NCI-H146 treated with DMSO at 0.1 percent for 48 hours (cell line): ENCODE measurements around the gene BNIP3.

Experiments
- DNase-seq: peaks from one replicate; lab custom pipeline; 2025; ENCODE audit not compliant: unreplicated experiment; lab: John Stamatoyannopoulos, UW

BNIP3 gene

GRCh38 chr10:131978851-131979250, 2.9 kb downstream of the BNIP3 start:
- DNase-seq: no peak

GRCh38 chr10:131978366-131978765, 3.4 kb downstream of the BNIP3 start:
- DNase-seq: no peak

DNA sequence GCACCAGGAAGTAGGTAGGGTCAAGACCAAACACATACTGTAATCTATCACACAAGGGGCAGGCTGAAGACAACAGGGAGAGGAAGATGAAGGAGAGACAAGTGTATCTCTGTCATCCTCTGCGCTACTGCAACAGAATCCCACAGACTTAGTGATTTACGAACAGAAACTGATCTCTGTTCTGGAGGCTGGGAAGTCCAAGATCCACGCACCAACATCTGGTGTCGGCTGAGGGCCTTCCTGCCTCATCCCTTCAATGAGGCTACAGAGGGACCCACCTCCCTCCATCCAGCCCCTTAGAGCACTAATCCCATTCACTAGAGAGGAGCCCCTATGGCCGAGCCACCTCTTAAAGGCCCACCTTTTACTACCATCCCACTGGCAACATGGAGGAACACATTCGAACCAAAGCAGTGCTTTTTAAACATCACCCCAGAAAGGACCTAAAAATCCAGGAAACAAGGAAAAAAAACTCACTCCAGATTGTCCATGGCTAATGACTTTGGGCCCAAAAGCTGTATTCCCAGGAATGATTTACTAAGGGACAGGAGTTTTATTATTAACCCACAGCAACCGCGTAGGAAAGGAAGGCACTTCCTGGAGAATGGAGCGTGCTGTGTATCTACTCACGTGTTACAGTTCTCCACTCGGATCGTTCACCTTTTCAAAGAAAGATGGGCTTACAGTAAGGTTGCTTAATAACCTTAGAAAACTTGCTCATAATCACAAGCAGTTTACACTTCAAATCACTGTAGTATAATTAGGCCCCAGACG, 4.2 kb downstream of the BNIP3 start:
- no peak for DNase-seq

GRCh38 chr10:131975796-131976195, 5.9 kb downstream of the BNIP3 start:
- no peak for DNase-seq

- DNase-seq: no peak
Measured at GRCh38 chr10:131975003-131975402, 6.7 kb downstream of the BNIP3 start.

- DNase-seq: no peak
Measured at GRCh38 chr10:131974034-131974817, 7.5 kb downstream of the BNIP3 start.

DNA sequence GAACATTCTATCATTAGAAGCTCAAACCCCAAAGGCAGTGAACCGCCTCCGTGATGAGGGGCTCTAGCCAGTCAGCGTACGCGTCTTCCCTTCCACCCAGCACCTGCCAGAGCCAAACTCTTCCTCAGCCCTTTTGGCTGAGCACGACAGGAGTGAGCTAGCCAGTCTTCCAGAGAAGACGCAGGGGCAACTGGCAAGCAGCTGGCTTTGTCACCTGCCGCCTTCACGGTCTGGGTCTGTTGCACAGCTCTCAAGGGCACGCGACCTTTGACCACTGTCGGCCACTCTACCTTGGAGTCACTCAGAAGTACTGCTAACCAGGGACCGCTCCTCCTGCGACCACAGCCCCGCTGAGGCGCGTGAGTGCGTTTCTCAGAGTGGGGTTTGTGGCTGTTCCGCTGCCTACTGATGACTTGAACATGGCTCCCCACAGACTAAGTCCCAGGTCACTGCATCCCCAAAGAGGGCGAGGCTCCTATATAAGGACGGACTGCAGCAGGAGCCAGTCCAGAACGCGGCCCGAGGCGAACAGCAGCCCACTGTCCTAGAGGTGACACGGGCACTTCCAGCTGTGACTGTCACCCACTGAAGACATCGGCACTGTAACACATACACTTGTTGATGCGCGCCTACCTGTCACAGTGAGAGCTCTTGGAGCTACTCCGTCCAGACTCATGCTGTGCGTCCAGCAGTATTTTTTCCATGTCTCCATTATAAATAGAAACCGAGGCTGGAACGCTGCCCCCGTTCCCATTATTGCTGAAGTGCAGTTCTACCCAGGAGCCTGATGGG, 8.4 kb downstream of the BNIP3 start:
- DNase-seq: no peak

DNA sequence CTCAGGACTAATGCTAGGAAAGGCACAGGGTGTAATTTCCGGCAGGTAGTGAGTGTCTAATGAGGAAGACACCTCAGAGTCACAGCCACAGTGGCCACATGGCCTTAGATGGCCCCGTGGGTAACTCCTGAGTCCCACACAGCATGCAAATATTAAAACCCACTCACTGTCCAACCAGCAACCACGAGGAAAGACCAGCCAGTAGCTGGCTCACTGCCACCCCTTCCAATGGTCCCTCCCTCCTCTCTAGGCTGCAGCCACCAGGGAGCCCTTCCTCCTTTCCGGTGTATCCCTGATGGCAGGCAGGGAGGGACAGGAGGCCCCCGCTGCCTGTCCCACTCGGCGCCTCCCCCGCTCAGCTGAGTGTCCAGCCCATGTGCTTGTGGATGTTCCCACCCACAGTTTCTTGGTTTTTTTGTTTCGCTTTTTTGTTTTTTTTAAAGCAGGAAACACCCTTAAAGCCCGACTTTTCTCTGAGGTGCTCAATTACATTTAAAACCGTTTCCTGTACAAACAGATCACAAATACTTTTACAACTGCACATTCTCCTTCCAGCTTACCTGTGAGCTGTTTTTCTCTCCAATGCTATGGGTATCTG, 9.2 kb downstream of the BNIP3 start:
- DNase-seq: no peak

- no peak for DNase-seq
Measured at GRCh38 chr10:131971591-131971990, 10.1 kb downstream of the BNIP3 start.

DNA sequence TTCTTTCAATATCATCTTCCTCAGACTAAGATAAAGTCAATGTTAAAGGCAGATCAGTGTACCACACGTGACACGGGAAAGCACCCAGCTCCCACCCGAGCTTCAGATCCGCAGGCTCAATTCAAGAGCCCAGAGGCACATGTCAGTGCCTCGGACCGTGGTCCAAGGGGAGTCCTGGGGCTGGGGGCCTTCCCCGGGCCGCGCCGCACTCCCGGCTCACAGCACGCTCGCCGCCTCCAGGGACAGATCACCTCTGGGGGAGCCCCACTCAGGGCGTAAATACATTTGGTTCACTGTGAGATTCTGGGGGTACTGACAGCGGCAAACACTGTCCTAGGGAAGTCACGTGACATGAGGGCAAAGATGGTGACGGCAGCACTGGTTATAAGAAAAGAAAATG, 10.8 kb downstream of the BNIP3 start:
- DNase-seq: no peak

DNA sequence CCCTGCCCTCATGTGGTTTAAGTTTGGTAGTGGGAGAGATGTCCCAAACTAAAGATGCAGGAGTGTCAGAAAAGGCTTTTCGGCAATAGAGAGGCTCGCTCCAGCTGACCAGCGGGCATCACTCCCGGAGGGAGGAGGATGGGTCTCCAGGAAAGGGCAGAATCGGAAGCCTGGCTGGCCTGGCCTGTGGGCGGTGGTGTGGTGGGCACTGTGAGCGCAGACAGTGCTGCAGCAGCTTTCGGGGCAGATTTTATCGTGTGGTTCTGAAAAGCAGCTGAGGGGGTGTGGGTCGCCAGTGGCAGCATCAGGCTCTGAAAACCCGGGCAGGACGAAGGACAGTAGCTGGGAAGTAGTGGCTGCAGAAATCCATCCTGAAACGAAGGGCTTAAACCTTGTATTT, 12.8 kb downstream of the BNIP3 start:
- no peak for DNase-seq

DNA sequence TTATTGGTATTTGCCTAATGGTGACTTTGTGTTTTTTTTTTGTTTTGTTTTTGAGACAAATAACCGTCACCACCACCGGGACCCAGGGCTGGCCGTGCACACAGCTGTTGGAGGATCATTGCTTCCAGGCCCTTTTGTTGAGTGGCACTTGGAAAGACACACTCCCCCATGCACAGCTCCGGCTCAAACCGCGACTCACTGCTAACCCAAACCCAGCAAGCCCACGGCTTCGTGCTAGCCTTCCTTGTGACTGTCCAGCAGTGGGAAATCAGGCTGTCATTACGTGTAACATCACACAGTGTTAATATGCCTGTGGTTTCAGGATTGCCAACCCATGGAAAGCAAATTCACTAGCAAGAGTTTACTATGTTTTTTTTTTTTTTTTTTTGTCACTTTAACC, 17.4 kb downstream of the BNIP3 start:
- no peak for DNase-seq

- no peak for DNase-seq
Measured at GRCh38 chr10:131963811-131964210, 17.9 kb downstream of the BNIP3 start.

GRCh38 chr10:131963350-131963749, 18.4 kb downstream of the BNIP3 start:
- DNase-seq: no peak

DNA sequence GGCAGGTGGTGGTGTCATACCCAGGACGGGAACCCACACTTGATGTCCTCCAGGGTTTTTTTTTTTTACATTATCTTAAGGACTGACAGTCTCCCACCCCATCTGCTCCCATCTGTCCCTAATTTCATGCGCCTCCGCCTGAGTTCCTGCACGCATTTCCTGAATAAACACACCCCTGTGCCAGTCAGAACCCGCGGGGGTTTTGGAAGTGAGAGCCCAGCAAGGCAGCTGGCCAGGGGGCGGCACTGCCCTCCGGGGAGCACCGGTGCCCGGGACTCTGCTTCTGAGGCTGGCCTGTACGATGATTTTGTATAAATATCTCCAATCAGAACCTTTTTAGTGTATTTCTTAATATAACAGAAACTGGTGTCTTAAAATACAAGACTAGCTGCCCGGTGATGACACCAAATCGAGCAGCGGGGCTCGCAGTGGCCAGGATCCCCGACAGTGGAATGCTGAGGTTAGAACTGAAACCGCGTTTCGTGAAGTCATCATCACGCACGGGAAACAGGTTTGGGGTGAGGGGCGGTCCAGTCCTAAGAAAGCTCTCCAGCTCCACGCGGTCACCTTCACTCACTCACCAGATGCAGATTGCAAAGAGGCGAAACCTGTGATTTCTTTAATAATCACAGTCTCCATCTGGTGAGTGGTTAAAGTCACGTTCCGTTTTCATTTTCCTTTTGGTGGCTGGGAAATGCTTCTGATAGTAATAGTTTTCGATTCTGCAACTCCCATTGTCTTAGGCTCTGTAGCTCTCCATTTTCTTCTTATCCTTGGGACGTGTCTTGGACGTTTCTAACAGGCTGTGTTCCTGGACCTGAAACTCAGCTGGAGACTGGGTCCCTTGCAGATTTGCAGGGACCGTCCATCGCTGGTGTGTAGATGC, 19.7 kb downstream of the BNIP3 start:
- DNase-seq: no peak

DNA sequence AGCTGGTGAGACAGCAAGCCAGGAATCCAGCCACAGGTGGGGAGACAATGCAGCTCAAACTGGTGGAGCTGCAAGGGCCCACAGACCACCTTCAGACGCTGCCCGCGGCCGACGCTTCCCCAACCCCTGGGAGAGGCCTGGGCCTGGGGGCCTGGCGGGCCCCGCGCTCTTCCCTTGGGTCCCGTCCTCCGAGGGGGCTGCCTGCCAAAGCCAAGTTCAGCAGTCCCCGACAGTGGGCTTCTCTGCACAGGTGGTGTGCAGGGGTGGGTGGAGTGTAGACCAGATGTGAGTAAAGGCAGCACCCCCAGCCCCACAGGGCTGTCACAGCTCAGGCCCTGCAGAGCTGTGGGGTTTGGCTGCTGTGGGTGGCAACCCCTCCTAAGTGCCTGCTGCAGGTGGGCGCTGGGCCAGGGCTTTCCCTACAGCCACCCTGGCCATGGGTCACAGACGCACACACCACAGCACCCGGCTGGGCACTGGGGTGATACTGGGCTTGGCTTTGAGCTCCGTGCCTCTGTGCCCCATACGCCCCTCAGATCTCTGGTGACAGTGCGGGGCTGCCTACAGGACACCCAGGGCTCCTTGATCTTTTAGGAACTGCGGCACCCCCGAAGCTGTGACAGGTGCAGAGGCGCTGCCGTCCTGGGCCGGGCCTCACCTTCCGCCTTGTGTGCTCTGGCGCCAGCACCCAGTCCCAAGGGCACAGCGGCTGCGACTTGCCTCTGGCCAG, 20.5 kb downstream of the BNIP3 start:
- DNase-seq: no peak

GRCh38 chr10:131960631-131961046, 21.1 kb downstream of the BNIP3 start:
- no peak for DNase-seq

- no peak for DNase-seq
Measured at GRCh38 chr10:131959841-131960240, 21.9 kb downstream of the BNIP3 start.

DNA sequence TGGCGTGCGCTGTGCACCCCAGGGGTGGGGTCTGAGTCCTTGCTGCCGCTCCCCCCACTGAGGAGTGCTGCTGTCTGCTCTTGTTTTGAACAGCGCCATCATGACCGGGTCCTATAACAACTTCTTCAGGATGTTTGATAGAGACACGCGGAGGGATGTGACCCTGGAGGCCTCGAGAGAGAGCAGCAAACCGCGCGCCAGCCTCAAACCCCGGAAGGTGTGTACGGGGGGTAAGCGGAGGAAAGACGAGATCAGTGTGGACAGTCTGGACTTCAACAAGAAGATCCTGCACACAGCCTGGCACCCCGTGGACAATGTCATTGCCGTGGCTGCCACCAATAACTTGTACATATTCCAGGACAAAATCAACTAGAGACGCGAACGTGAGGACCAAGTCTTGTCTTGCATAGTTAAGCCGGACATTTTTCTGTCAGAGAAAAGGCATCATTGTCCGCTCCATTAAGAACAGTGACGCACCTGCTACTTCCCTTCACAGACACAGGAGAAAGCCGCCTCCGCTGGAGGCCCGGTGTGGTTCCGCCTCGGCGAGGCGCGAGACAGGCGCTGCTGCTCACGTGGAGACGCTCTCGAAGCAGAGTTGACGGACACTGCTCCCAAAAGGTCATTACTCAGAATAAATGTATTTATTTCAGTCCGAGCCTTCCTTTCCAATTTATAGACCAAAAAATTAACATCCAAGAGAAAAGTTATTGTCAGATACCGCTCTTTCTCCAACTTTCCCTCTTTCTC, 26.0 kb downstream of the BNIP3 start:
- DNase-seq: no peak
